GM12872 (cell line): ENCODE results near the gene ATF7IP.
A peak's percentile ranks its signal among the peaks of the same experiment; 100 is the strongest.

Source experiments
- TF ChIP-seq, protein P1 (sequence below): IDR thresholded peaks from 3 replicates; pipeline ENCODE4 v1.5.1; 2011; ENCODE audit warnings: low read depth, mild to moderate bottlenecking, low read length, moderate library complexity; ENCODE audit not compliant: insufficient read depth

Gene ATF7IP

DNA sequence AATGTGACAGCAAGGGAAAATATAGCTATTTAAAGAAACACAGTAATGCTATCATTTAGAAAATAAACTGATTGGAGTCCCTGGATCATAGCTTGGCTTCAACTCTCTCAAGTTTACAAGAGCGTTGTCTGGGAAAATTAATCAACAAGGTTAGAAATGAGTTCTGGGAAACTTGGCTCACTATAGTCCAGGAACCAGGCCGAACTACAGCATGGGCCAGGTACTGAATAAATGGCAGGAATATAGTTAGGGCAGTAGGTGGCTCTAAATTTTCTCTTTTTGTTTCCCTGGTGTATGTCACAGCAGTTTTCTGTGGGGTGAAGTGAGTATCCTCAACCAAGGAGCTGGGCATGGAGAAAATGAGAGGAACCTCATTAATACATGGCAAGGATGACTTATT is 129.8 kb downstream of the ATF7IP start:
- TF ChIP-seq, protein P1, sequence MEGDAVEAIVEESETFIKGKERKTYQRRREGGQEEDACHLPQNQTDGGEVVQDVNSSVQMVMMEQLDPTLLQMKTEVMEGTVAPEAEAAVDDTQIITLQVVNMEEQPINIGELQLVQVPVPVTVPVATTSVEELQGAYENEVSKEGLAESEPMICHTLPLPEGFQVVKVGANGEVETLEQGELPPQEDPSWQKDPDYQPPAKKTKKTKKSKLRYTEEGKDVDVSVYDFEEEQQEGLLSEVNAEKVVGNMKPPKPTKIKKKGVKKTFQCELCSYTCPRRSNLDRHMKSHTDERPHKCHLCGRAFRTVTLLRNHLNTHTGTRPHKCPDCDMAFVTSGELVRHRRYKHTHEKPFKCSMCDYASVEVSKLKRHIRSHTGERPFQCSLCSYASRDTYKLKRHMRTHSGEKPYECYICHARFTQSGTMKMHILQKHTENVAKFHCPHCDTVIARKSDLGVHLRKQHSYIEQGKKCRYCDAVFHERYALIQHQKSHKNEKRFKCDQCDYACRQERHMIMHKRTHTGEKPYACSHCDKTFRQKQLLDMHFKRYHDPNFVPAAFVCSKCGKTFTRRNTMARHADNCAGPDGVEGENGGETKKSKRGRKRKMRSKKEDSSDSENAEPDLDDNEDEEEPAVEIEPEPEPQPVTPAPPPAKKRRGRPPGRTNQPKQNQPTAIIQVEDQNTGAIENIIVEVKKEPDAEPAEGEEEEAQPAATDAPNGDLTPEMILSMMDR: no peak

DNA sequence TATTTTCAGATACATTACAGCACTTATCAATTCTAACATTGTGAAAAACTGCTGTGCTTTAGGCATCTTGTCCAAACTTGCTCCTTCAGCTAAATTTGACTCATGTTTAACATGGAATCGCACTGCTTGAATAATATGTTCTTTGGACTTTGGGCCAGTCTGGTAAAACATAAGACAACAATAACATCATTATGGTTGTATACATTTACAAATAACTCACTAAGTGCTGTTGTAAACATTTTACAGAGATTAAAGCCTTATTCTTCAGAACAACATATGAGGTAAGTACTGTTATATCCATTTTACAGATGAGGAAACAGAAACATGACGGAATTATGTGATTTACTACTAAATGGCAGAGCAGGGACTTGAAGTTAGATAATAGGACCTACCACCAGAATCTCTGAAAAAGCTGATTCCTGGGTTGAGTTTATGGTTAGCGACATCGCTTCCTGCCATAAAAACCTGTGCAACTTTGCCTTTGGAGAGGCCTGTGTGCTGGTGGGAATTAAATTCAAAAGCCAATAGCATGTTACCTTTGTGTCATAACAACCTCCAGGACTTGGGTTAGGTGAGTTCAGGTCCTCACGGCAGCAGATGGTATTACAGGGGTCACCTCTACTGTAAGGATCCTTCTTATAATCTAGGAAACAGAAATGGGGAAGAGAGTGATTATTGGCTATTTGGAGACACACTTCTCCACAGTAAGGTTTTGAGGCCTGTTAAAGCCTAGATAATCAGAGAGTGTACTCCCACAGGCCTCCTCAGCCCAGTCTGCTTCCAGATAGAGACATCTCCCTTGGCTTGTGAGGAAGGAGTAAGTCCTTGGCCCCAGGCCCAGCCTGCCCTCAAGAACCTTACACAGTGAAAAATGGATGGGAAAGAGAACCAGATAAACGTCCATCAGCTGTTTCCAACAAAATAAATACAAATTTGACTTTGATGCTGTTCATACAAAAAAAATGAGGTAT is 140.4 kb downstream of the ATF7IP start:
- TF ChIP-seq, protein P1: no peak

DNA sequence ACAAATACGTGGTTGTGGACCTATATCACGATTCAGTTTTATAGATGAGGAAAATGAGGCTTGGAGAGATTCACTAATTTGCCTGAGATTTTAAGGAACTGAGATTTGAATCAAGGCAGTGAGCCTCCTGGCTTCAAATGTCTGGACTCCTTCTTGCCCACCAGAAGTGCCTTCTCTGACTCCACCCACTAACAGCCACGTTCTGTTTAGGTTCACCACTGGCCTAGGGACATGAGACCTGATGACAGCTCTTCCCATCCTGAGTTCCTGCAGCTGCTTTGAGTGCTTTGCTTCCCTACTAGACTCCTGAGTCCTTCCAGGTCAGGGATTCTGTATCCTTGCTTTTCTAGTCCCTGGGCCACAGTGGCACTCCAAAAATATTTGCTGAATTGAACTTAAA is 145.1 kb downstream of the ATF7IP start:
- TF ChIP-seq, protein P1: no peak

DNA sequence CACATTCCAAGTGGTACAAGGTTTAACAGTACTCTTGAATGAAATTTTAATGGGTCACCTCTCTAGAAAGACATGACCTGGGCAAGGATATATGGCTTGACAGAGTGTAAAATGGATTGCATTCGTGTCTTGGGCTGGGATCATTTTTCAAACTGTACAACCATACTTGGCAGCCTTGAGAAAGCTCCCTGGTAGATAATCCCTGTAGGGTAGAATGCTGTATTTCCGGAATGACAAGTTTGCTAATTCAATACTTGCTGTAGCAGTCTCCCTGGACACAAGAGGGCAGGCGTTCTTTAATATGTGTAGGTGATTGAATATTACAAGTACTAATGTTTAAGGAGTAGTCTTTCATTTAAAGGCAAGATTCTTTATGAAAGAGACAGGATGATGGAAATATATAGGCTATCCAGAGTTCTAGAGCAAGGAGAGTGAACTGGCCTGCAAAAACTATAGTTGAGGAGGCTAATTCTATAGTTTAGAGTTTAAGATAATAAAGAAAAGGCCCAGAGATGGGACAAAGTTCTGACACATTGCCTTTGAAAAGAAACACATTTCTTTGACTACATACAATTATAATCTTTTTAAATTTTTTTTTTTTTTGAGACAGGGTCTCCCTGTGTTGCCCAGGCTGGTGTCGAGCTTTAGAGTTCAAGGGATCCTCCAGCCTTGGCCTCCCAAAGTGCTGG is 148.8 kb downstream of the ATF7IP start:
- TF ChIP-seq, protein P1: 0 out of 3 replicates have a peak, but pooled peaks have one; percentile 21

DNA sequence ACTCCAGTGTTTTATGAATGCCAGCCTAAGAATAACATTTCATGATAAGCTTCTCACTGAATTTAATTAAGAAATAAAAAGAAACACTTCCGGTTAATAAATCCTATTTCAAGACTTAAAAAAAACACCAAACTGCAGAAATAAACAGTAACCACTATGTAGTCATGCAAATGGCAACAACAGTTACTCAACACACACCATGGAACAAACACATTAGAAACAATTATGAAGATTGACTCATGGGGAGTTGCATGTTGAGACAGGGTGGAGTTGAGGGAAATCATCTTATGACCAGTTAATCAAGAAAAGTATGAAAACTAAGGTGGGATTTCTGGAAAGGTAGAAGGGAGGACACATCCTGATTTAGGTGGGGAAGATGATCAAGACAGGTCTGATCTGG is 149.5 kb downstream of the ATF7IP start:
- TF ChIP-seq, protein P1: no peak

DNA sequence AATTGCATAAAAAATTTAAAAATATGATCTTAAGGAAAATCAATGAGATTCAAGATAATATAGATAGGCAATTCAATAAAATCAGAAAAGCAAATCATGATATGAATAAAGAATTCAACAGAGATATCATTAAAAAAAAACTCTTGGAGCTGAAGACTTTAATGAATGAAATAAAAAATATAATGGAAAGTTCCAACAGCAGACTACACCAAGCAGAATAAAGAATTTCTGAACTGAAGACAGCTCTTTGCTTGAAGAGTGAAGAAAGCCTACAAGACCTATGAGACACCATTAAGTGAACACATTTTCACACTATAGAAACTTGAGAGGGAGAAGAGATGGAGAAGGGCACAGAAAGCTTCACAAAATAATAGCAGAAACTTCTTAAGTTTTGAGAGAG is 156.3 kb downstream of the ATF7IP start:
- TF ChIP-seq, protein P1: no peak

DNA sequence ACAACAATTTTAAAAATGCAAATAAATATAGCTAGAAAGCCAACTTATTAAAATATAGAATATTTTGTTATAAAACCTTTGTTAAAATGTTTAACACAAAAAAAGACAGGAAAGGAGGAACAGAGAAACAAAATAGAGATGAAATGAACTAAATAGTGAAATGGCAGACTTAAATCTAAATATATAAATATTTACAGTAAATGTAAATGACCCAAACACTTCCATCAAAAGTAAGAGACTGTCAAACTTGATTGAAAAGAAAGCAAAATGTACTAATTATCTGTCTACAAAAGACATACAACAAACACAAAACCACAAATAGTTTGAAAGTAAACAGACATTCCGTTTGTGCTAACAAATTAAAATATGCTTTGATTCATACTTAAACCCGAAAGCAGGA is 160.5 kb downstream of the ATF7IP start:
- TF ChIP-seq, protein P1: no peak
